Fibroblast of villous mesenchyme (primary cell): Measurements from ENCODE around the gene GPR137C. TPM values are rescaled to one million over a fixed set of nuclear protein-coding genes. Genes with fewer than 3 reads are reported as not detected.

Source experiments
- DNase-seq: peaks from one replicate; pipeline ENCODE4 v3.0.0-alpha.2; 2010; ENCODE audit warnings: low read depth
- H3K4me3 ChIP-seq: 2 replicates; pipeline ENCODE4 v1.5.1; 2011; ENCODE audit warnings: low read depth, mild to moderate bottlenecking, low read length
- CTCF ChIP-seq: IDR thresholded peaks from 2 replicates; pipeline ENCODE4 v1.5.1; 2012; ENCODE audit warnings: low read depth, mild to moderate bottlenecking, low read length; ENCODE audit not compliant: insufficient read depth
- total RNA-seq: library from RNA; depleted of rRNA; stranded (reverse); fragments of >200 nt; gene quantifications from 2 replicates; pipeline ENCODE4 v1.2.3, GENCODE V29; 2012

GPR137C gene
- 0.32 and 0.43 TPM in 2 replicates for total RNA-seq

GRCh38 chr14:52552063-52552988, at the start of gene GPR137C, which contains the start of gene TXNDC16:
TSS of gene GPR137C (plus strand) at chr14:52552836. CDS start at chr14:52553148, 312 bp downstream.
TSS of gene TXNDC16 (minus strand) at chr14:52552505. CDS start at chr14:52543557, 8,948 bp downstream.
- TF ChIP-seq CTCF, result no peak
- DNase-seq, result peak; percentile 99
- peak within 1 kb of the TSS; percentile 90 for H3K4me3 ChIP-seq

GRCh38 chr14:52513249-52513648, 39.4 kb upstream of the GPR137C start:
- no peak for DNase-seq
- no peak overlapping the region for H3K4me3 ChIP-seq
- no peak for TF ChIP-seq CTCF

GRCh38 chr14:52514046-52514811, 38.4 kb upstream of the GPR137C start:
- H3K4me3 ChIP-seq, result no peak overlapping the region
- TF ChIP-seq CTCF, result no peak
- no peak for DNase-seq

- no peak for TF ChIP-seq CTCF
- no peak overlapping the region for H3K4me3 ChIP-seq
- DNase-seq, result no peak
These were observed 30.6 kb upstream of the GPR137C start for GRCh38 chr14:52522033-52522432.

GRCh38 chr14:52522581-52523345, 29.9 kb upstream of the GPR137C start:
- no peak for DNase-seq
- no peak overlapping the region for H3K4me3 ChIP-seq
- TF ChIP-seq CTCF, result no peak

GRCh38 chr14:52527052-52527451, 25.6 kb upstream of the GPR137C start:
- no peak for DNase-seq
- no peak for TF ChIP-seq CTCF
- H3K4me3 ChIP-seq, result no peak overlapping the region
